ENCODE measurements around the gene AP3B1. TPM values are rescaled to one million over a fixed set of nuclear protein-coding genes. Genes with fewer than 3 reads are reported as not detected.

AP3B1 gene
- total RNA-seq, 1 experiment from 2014 or later, result 41.8 TPM

DNA sequence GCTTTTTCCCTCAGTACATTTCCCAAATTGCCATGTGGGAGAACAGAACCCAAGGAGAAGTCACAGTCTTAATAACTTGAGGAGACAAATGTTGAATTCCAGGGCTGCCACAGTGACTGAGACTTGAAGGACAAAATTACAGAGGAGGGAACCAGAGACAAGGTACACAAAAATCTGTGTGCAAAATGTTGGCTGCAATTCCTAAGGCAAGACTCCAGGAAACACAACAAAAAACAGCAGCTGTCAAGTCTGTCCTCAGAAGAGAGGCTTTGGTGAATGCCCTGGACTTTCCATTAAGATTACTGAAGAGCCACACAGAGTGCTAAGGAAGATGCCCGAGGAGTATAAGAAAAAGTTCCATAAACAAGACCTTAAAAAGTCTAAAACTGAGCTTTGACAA, 21.1 kb downstream of the AP3B1 start:
- peaks cover 55 to 58% of the 10 kb centered on the region in 2 experiments for H3K4me1 Mint-ChIP-seq
- H3T11ph ChIP-seq (ENCODE audit: low read length), result no peak overlapping the region
- H4K91ac ChIP-seq (ENCODE audit: insufficient read length, low read depth, low read length), result no peak overlapping the region
- TF ChIP-seq, protein P1, sequence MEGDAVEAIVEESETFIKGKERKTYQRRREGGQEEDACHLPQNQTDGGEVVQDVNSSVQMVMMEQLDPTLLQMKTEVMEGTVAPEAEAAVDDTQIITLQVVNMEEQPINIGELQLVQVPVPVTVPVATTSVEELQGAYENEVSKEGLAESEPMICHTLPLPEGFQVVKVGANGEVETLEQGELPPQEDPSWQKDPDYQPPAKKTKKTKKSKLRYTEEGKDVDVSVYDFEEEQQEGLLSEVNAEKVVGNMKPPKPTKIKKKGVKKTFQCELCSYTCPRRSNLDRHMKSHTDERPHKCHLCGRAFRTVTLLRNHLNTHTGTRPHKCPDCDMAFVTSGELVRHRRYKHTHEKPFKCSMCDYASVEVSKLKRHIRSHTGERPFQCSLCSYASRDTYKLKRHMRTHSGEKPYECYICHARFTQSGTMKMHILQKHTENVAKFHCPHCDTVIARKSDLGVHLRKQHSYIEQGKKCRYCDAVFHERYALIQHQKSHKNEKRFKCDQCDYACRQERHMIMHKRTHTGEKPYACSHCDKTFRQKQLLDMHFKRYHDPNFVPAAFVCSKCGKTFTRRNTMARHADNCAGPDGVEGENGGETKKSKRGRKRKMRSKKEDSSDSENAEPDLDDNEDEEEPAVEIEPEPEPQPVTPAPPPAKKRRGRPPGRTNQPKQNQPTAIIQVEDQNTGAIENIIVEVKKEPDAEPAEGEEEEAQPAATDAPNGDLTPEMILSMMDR (conservative IDR thresholded peaks at IDR 0.05), result no peak
- H3K27ac ChIP-seq (ENCODE audit: insufficient read length, low read depth, low read length), result no peak overlapping the region
- peaks cover 6% of the 10 kb centered on the region for H3K79me1 ChIP-seq (ENCODE audit: insufficient read depth, low read depth, low read length, poor library complexity, severe bottlenecking)
- H4K5ac ChIP-seq (ENCODE audit: insufficient read length, low read depth, low read length), result no peak overlapping the region
- peaks cover 2% of the 10 kb centered on the region; the same call in 1 of the 2 replicates for H3K79me2 ChIP-seq (ENCODE audit: insufficient read depth, low read length)
- H3K4ac ChIP-seq (ENCODE audit: low read depth, low read length), result no peak overlapping the region
- H4K8ac ChIP-seq (replicated peaks; ENCODE audit: insufficient read length, low read depth, low read length), result no peak overlapping the region
- no peak overlapping the region for H2BK20ac ChIP-seq (ENCODE audit: low read depth, low read length, poor library complexity, severe bottlenecking)
- no peaks in the 10 kb centered on the region for H3K9me3 ChIP-seq (ENCODE audit: control insufficient read depth, low read depth, low read length)
- H3K27ac Mint-ChIP-seq, result peak overlapping the region; percentile 43 to 78 (median 72); a peak in 4 of 7 replicates
- H3K27me3 ChIP-seq (ENCODE audit: insufficient read depth, low read length), result no peaks in the 10 kb centered on the region
- no peak overlapping the region for H3K14ac ChIP-seq (ENCODE audit: insufficient read depth, low read length)
- H3K9ac ChIP-seq (ENCODE audit: extremely low read depth, insufficient read length, low read length), result no peak overlapping the region
- no peak for DNase-seq
- no peak overlapping the region for H3K4me3 Mint-ChIP-seq
- no peak overlapping the region for H2BK15ac ChIP-seq (ENCODE audit: low read depth, low read length)
- no peak overlapping the region for H3K56ac ChIP-seq (ENCODE audit: insufficient read length, low read depth, low read length)
- peak overlapping the region; percentile 4 for H2BK12ac ChIP-seq (ENCODE audit: insufficient read length, low read depth, low read length)
- H4K20me1 ChIP-seq (ENCODE audit: control insufficient read depth, insufficient read depth, insufficient read length), result no peaks in the 10 kb centered on the region
- H3K9me3 Mint-ChIP-seq, result no peaks in the 10 kb centered on the region
- H3K4me1 ChIP-seq (ENCODE audit: insufficient read depth, low read length), result peaks cover 3% of the 10 kb centered on the region; the same call in 1 of the 2 replicates
- H3K23ac ChIP-seq (ENCODE audit: insufficient read length, low read depth, low read length), result no peak overlapping the region
- H3K36me3 Mint-ChIP-seq (ENCODE audit: insufficient read depth in 1 of 3, low read depth in 3 of 3), result peaks cover 0 to 4% (median 3%) of the 10 kb centered on the region in 3 experiments; a peak in 1 of 7 replicates
- no CpG with 5 or more reads among the region's 1 CpG for WGBS (ENCODE audit: extremely low coverage, insufficient read length, low lambda C conversion rate)
- no peak overlapping the region for H3K4me2 ChIP-seq (ENCODE audit: insufficient read depth, insufficient read length, low read length)
- H2BK5ac ChIP-seq (ENCODE audit: insufficient read length, low read length), result no peak overlapping the region
- no peak overlapping the region for H2AK5ac ChIP-seq (ENCODE audit: insufficient read length, low read length)
- no peak overlapping the region for H3K18ac ChIP-seq (ENCODE audit: insufficient read length, low read depth, low read length)
- no peak overlapping the region for H2AFZ ChIP-seq (ENCODE audit: low read length)
- H3K23me2 ChIP-seq (ENCODE audit: insufficient read length, low read depth, low read length, poor library complexity, severe bottlenecking), result peaks cover 3% of the 10 kb centered on the region
- H2BK120ac ChIP-seq (ENCODE audit: low read depth, low read length, poor library complexity, severe bottlenecking), result no peak overlapping the region
- H3K27me3 Mint-ChIP-seq (ENCODE audit: low read depth), result no peaks in the 10 kb centered on the region

All from H9 (cell line).